ENCODE data around the gene HSD11B2.

Gene HSD11B2

GRCh38 chr16:67426950-67427349 is 4.0 kb upstream of the HSD11B2 start:
- H3K27ac ChIP-seq (ENCODE audit: low read length, poor library complexity, severe bottlenecking): no peak overlapping the region
- H4K91ac ChIP-seq (ENCODE audit: low read length): no peak overlapping the region
- H3K79me1 ChIP-seq (replicated peaks; ENCODE audit: low read length, poor library complexity, severe bottlenecking): no peaks in the 10 kb centered on the region
- no peak for DNase-seq
- H3K9ac ChIP-seq (ENCODE audit: low read length): peak overlapping the region; percentile 81
- no peak overlapping the region for H3K4ac ChIP-seq (ENCODE audit: low read depth in 1 of 2, low read length in 2 of 2)
- H4K8ac ChIP-seq (ENCODE audit: low read length): no peak overlapping the region
- peaks cover 18% of the 10 kb centered on the region for H3K4me1 ChIP-seq (ENCODE audit: control insufficient read depth, insufficient read depth, low read depth, low read length)
- no peak overlapping the region for H3K14ac ChIP-seq (ENCODE audit: low read length in 2 of 2)
- no peak overlapping the region for H3K23ac ChIP-seq (ENCODE audit: low read length in 2 of 2)
- H2AFZ ChIP-seq (ENCODE audit: low read depth, low read length): no peak overlapping the region
- peaks cover 0 to 2% of the 10 kb centered on the region in 2 experiments for H3K36me3 ChIP-seq (ENCODE audit: control insufficient read depth in 1 of 2, insufficient read depth in 2 of 2, low read depth in 1 of 2, low read length in 2 of 2)
- H2BK5ac ChIP-seq (ENCODE audit: low read depth, low read length, poor library complexity, severe bottlenecking): no peak overlapping the region
- H3K4me2 ChIP-seq (ENCODE audit: low read length, poor library complexity, severe bottlenecking): no peak overlapping the region
- H3K9me3 ChIP-seq (ENCODE audit: control insufficient read depth, low read length): no peaks in the 10 kb centered on the region
- WGBS: 80% methylated on average over 7 of the region's 7 CpGs
- no peak overlapping the region for H2BK120ac ChIP-seq (ENCODE audit: low read depth, low read length)
- peak overlapping the region in 1 of 2 experiments; percentile 59 for H3K4me3 ChIP-seq (ENCODE audit: insufficient read depth in 1 of 2, low read depth in 1 of 2, low read length in 2 of 2)
- H2BK12ac ChIP-seq (ENCODE audit: low read length in 2 of 2): no peak overlapping the region
- no peak overlapping the region for H2BK15ac ChIP-seq (ENCODE audit: low read depth, poor library complexity, severe bottlenecking)
- H3K18ac ChIP-seq (ENCODE audit: low read depth in 1 of 2, low read length in 2 of 2): no peak overlapping the region
- H2AK5ac ChIP-seq (ENCODE audit: low read length, severe bottlenecking): no peak overlapping the region
- H3K27me3 ChIP-seq (ENCODE audit: control insufficient read depth in 1 of 2, insufficient read depth in 1 of 2, low read length in 2 of 2): peaks cover 20 to 86% of the 10 kb centered on the region in 2 experiments

GRCh38 chr16:67428146-67428731 is 2.7 kb upstream of the HSD11B2 start:
- no peak overlapping the region for H2AFZ ChIP-seq (ENCODE audit: low read depth, low read length)

GRCh38 chr16:67429053-67429798 is 1.7 kb upstream of the HSD11B2 start:
- Histone ChIP-seq H3K9ac (ENCODE audit: low read length) (no peak overlapping the region), H3K4me2 (ENCODE audit: low read length, poor library complexity, severe bottlenecking) (no peak overlapping the region), H3K14ac (ENCODE audit: low read length in 2 of 2) (no peak overlapping the region), H2BK15ac (ENCODE audit: low read depth, poor library complexity, severe bottlenecking) (peak overlapping the region; percentile 60), H2BK5ac (ENCODE audit: low read depth, low read length, poor library complexity, severe bottlenecking) (no peak overlapping the region), H3K36me3 (ENCODE audit: control insufficient read depth in 1 of 2, insufficient read depth in 2 of 2, low read depth in 1 of 2, low read length in 2 of 2) (peaks cover 8 to 11% of the 10 kb centered on the region in 2 experiments), H3K4me1 (ENCODE audit: control insufficient read depth, insufficient read depth, low read depth, low read length) (peaks cover 18% of the 10 kb centered on the region), H2AFZ (ENCODE audit: low read depth, low read length) (no peak overlapping the region), H2AK5ac (ENCODE audit: low read length, severe bottlenecking) (no peak overlapping the region), H3K9me3 (ENCODE audit: control insufficient read depth, low read length) (no peaks in the 10 kb centered on the region), H4K8ac (ENCODE audit: low read length) (no peak overlapping the region), H4K91ac (ENCODE audit: low read length) (no peak overlapping the region), H2BK120ac (ENCODE audit: low read depth, low read length) (no peak overlapping the region), H3K4ac (ENCODE audit: low read depth in 1 of 2, low read length in 2 of 2) (no peak overlapping the region), H3K23ac (ENCODE audit: low read length in 2 of 2) (peak overlapping the region in 1 of 2 experiments; percentile 17), H3K4me3 (ENCODE audit: insufficient read depth in 1 of 2, low read depth in 1 of 2, low read length in 2 of 2) (no peak overlapping the region), H3K18ac (ENCODE audit: low read depth in 1 of 2, low read length in 2 of 2) (no peak overlapping the region), H3K79me1 (replicated peaks; ENCODE audit: low read length, poor library complexity, severe bottlenecking) (no peaks in the 10 kb centered on the region), H2BK12ac (ENCODE audit: low read length in 2 of 2) (peak overlapping the region in 1 of 2 experiments; percentile 15), H3K27ac (ENCODE audit: low read length, poor library complexity, severe bottlenecking) (no peak overlapping the region), H3K27me3 (ENCODE audit: control insufficient read depth in 1 of 2, insufficient read depth in 1 of 2, low read length in 2 of 2) (peaks cover 20 to 69% of the 10 kb centered on the region in 2 experiments)
- WGBS: 85% methylated on average over 3 of the region's 3 CpGs
- no peak for DNase-seq

More at GRCh38 chr16:67428146-67428731, 2.7 kb upstream of the HSD11B2 start:
- Histone ChIP-seq H2BK15ac (ENCODE audit: low read depth, poor library complexity, severe bottlenecking) (no peak overlapping the region), H3K27me3 (ENCODE audit: control insufficient read depth in 1 of 2, insufficient read depth in 1 of 2, low read length in 2 of 2) (peaks cover 20 to 76% of the 10 kb centered on the region in 2 experiments), H3K14ac (ENCODE audit: low read length in 2 of 2) (no peak overlapping the region), H3K4me1 (ENCODE audit: control insufficient read depth, insufficient read depth, low read depth, low read length) (peaks cover 18% of the 10 kb centered on the region), H3K18ac (ENCODE audit: low read depth in 1 of 2, low read length in 2 of 2) (no peak overlapping the region), H2BK120ac (ENCODE audit: low read depth, low read length) (no peak overlapping the region), H3K4me2 (ENCODE audit: low read length, poor library complexity, severe bottlenecking) (no peak overlapping the region), H2BK5ac (ENCODE audit: low read depth, low read length, poor library complexity, severe bottlenecking) (no peak overlapping the region), H4K8ac (ENCODE audit: low read length) (no peak overlapping the region), H2AK5ac (ENCODE audit: low read length, severe bottlenecking) (no peak overlapping the region), H3K9ac (ENCODE audit: low read length) (peak overlapping the region; percentile 81), H3K9me3 (ENCODE audit: control insufficient read depth, low read length) (no peaks in the 10 kb centered on the region), H3K4me3 (ENCODE audit: insufficient read depth in 1 of 2, low read depth in 1 of 2, low read length in 2 of 2) (no peak overlapping the region), H3K36me3 (ENCODE audit: control insufficient read depth in 1 of 2, insufficient read depth in 2 of 2, low read depth in 1 of 2, low read length in 2 of 2) (peaks cover 2 to 4% of the 10 kb centered on the region in 2 experiments), H3K27ac (ENCODE audit: low read length, poor library complexity, severe bottlenecking) (no peak overlapping the region), H3K23ac (ENCODE audit: low read length in 2 of 2) (peak overlapping the region in 1 of 2 experiments; percentile 54), H2BK12ac (ENCODE audit: low read length in 2 of 2) (no peak overlapping the region), H3K79me1 (replicated peaks; ENCODE audit: low read length, poor library complexity, severe bottlenecking) (no peaks in the 10 kb centered on the region), H4K91ac (ENCODE audit: low read length) (no peak overlapping the region), H3K4ac (ENCODE audit: low read depth in 1 of 2, low read length in 2 of 2) (no peak overlapping the region)
- 20% methylated on average over 11 of the region's 11 CpGs for WGBS
- DNase-seq: peak; percentile 71

GRCh38 chr16:67429799-67430503 is 970 bp upstream of the HSD11B2 start:
- peak overlapping the region; percentile 60 for H2BK15ac ChIP-seq (ENCODE audit: low read depth, poor library complexity, severe bottlenecking)
- peak overlapping the region; percentile 67 for H3K4me2 ChIP-seq (ENCODE audit: low read length, poor library complexity, severe bottlenecking)
- H2BK12ac ChIP-seq (ENCODE audit: low read length in 2 of 2): no peak overlapping the region
- H3K14ac ChIP-seq (ENCODE audit: low read length in 2 of 2): no peak overlapping the region
- no peak overlapping the region for H2AFZ ChIP-seq (ENCODE audit: low read depth, low read length)
- no peak overlapping the region for H3K4ac ChIP-seq (ENCODE audit: low read depth in 1 of 2, low read length in 2 of 2)
- no peak for DNase-seq
- H3K18ac ChIP-seq (ENCODE audit: low read depth in 1 of 2, low read length in 2 of 2): no peak overlapping the region
- peak overlapping the region in 1 of 2 experiments; percentile 67 for H3K4me3 ChIP-seq (ENCODE audit: insufficient read depth in 1 of 2, low read depth in 1 of 2, low read length in 2 of 2)
- WGBS: 35% methylated on average over 12 of the region's 13 CpGs
- peak overlapping the region; percentile 43 for H3K9ac ChIP-seq (ENCODE audit: low read length)
- peaks cover 20 to 62% of the 10 kb centered on the region in 2 experiments for H3K27me3 ChIP-seq (ENCODE audit: control insufficient read depth in 1 of 2, insufficient read depth in 1 of 2, low read length in 2 of 2)
- H3K23ac ChIP-seq (ENCODE audit: low read length in 2 of 2): no peak overlapping the region
- H2BK120ac ChIP-seq (ENCODE audit: low read depth, low read length): no peak overlapping the region
- H2AK5ac ChIP-seq (ENCODE audit: low read length, severe bottlenecking): no peak overlapping the region
- no peak overlapping the region for H4K91ac ChIP-seq (ENCODE audit: low read length)
- no peak overlapping the region for H2BK5ac ChIP-seq (ENCODE audit: low read depth, low read length, poor library complexity, severe bottlenecking)
- no peaks in the 10 kb centered on the region for H3K9me3 ChIP-seq (ENCODE audit: control insufficient read depth, low read length)
- no peaks in the 10 kb centered on the region for H3K79me1 ChIP-seq (replicated peaks; ENCODE audit: low read length, poor library complexity, severe bottlenecking)
- H4K8ac ChIP-seq (ENCODE audit: low read length): no peak overlapping the region
- no peak overlapping the region for H3K27ac ChIP-seq (ENCODE audit: low read length, poor library complexity, severe bottlenecking)
- peaks cover 18% of the 10 kb centered on the region for H3K4me1 ChIP-seq (ENCODE audit: control insufficient read depth, insufficient read depth, low read depth, low read length)
- H3K36me3 ChIP-seq (ENCODE audit: control insufficient read depth in 1 of 2, insufficient read depth in 2 of 2, low read depth in 1 of 2, low read length in 2 of 2): peaks cover 9 to 11% of the 10 kb centered on the region in 2 experiments

Data from mesenchymal stem cell (in vitro differentiated cells and primary cell).